Memory B cell (primary cell): ENCODE data around the gene FADS3.
A peak's percentile ranks its signal among the peaks of the same experiment; 100 is the strongest.
"Not testable (repeated sequence)": the region's sequence is repeated elsewhere in the genome, so short reads cannot be mapped to it uniquely, and the experiment has no call there.

Experiments
- ATAC-seq: fragments of 150-1000 bp; cut with Tn5 transposase; 2 replicates; pipeline ENCODE4 v1.10.0; 2021; ENCODE audit warnings: low read depth, mild to moderate bottlenecking, moderate library complexity
- DNase-seq, 2 donors: peaks; one replicate each; pipeline ENCODE4 v3.0.0; 2022; ENCODE audit warnings: low spot score in 2 of 2
- H3K27ac Mint-ChIP-seq: one replicate; pipeline ENCODE4 v1.8.0; 2022; ENCODE audit warnings: mild to moderate bottlenecking, moderate library complexity, mixed read lengths
- H3K27me3 Mint-ChIP-seq: one replicate; pipeline ENCODE4 v1.8.0; 2022; ENCODE audit warnings: mixed read lengths
- H3K36me3 Mint-ChIP-seq: one replicate; pipeline ENCODE4 v1.8.0; 2022; ENCODE audit warnings: mild to moderate bottlenecking, mixed read lengths
- H3K4me1 Mint-ChIP-seq: one replicate; pipeline ENCODE4 v1.8.0; 2022; ENCODE audit warnings: mixed read lengths
- H3K4me3 Mint-ChIP-seq: one replicate; pipeline ENCODE4 v1.8.0; 2022; ENCODE audit warnings: mild to moderate bottlenecking, moderate library complexity, mixed read lengths
- H3K9me3 Mint-ChIP-seq: one replicate; pipeline ENCODE4 v1.8.0; 2022; ENCODE audit warnings: mixed read lengths

FADS3 gene

GRCh38 chr11:61885166-61885778 lies 6.1 kb downstream of the FADS3 start:
- H3K36me3 Mint-ChIP-seq, result peaks cover 7% of the 10 kb centered on the region
- no peaks in the 10 kb centered on the region for H3K9me3 Mint-ChIP-seq
- no peak overlapping the region for H3K27ac Mint-ChIP-seq
- no peak for DNase-seq
- no peaks in the 10 kb centered on the region for H3K27me3 Mint-ChIP-seq
- no peak overlapping the region for H3K4me3 Mint-ChIP-seq
- no peak for ATAC-seq
- H3K4me1 Mint-ChIP-seq, result peaks cover 33% of the 10 kb centered on the region

GRCh38 chr11:61883947-61884346 lies 7.4 kb downstream of the FADS3 start:
- DNase-seq, result no peak
- H3K27me3 Mint-ChIP-seq, result no peaks in the 10 kb centered on the region
- no peaks in the 10 kb centered on the region for H3K9me3 Mint-ChIP-seq
- H3K36me3 Mint-ChIP-seq, result peaks cover 7% of the 10 kb centered on the region
- no peak overlapping the region for H3K4me3 Mint-ChIP-seq
- no peak for ATAC-seq
- H3K27ac Mint-ChIP-seq, result peak overlapping the region; percentile 50
- peaks cover 46% of the 10 kb centered on the region for H3K4me1 Mint-ChIP-seq

- Mint-ChIP-seq H3K4me3 (peak overlapping the region; percentile 1), H3K27ac (no peak overlapping the region), H3K9me3 (no peaks in the 10 kb centered on the region), H3K36me3 (peaks cover 7% of the 10 kb centered on the region), H3K27me3 (no peaks in the 10 kb centered on the region), H3K4me1 (peaks cover 46% of the 10 kb centered on the region)
- no peak for ATAC-seq
- no peak for DNase-seq
Observed at GRCh38 chr11:61883327-61883726, 8.0 kb downstream of the FADS3 start.

DNA sequence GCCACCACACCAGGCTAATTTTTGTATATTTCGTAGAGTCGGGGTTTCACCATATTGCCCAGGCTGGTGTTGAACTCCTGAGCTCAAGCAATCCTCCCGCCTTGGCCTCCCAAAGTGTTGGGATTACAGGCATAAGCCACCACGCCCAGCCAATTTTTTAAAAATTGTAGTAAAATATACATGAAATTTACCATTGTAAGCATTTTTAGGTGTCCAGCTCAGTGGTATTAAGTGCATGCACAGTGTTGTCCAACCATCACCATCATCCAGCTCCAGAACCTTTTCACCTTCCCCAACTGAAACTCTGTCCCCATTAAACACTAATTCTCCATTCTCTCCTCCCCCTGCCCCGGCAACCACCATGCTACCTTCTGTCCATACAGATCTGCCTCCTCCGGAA lies 8.5 kb downstream of the FADS3 start:
- H3K27ac Mint-ChIP-seq, result no peak overlapping the region
- no peak for ATAC-seq
- DNase-seq, result no peak
- no peak overlapping the region for H3K4me3 Mint-ChIP-seq
- peaks cover 7% of the 10 kb centered on the region for H3K36me3 Mint-ChIP-seq
- H3K4me1 Mint-ChIP-seq, result peaks cover 47% of the 10 kb centered on the region
- H3K9me3 Mint-ChIP-seq, result no peaks in the 10 kb centered on the region
- H3K27me3 Mint-ChIP-seq, result no peaks in the 10 kb centered on the region

DNA sequence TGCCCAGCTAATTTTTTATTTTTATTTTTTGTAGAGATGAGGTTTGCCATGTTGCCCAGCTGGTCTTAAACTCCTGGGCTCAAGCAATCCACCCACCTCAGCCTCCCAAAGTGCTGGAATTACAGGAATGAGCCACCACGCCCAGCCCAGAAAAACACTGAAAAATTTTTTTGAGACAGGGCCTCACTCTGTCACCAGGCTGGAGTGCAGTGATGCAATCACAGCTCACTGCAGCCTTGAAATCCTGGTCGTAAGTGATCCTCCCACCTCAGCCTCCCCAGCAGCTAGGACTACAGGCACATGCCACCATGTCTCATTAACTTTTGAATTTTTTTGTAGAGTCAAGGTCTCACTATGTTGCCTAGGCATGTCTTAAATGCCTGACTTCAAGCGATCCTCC lies 9.1 kb downstream of the FADS3 start:
- not testable (repeated sequence) for H3K9me3 Mint-ChIP-seq, H3K4me3 Mint-ChIP-seq, H3K27me3 Mint-ChIP-seq, H3K36me3 Mint-ChIP-seq, ATAC-seq, H3K27ac Mint-ChIP-seq, DNase-seq
- peaks cover 45% of the 10 kb centered on the region for H3K4me1 Mint-ChIP-seq

- Mint-ChIP-seq H3K4me1 (peaks cover 40% of the 10 kb centered on the region), H3K27me3 (no peaks in the 10 kb centered on the region), H3K27ac (peak overlapping the region; percentile 79), H3K9me3 (no peaks in the 10 kb centered on the region), H3K4me3 (peak overlapping the region; percentile 3), H3K36me3 (peaks cover 2% of the 10 kb centered on the region)
- ATAC-seq (no peak), DNase-seq (no peak)
Observed at GRCh38 chr11:61881397-61881796, 9.9 kb downstream of the FADS3 start.

DNA sequence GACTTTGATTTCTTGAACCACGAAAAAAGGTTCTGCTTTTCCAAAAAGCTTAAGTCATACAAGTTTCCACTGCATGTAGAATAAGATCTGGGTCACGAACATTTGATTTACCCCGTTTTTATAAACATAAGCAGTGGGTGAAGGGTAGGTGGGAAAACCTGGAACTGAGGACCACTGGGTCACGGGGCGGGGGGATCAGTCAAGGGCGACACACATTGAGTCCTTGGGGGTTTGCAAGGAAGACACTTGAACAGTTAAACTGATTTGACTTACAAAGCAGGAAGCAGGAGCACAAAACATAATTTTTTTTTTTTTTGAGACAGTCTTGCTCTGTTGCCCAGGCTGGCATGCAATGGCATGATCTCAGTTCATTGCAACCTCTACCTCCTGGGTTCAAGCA lies 10.9 kb downstream of the FADS3 start:
- Mint-ChIP-seq H3K4me3 (peak overlapping the region; percentile 82), H3K9me3 (no peaks in the 10 kb centered on the region), H3K27me3 (no peaks in the 10 kb centered on the region), H3K4me1 (peaks cover 41% of the 10 kb centered on the region), H3K36me3 (peaks cover 4% of the 10 kb centered on the region), H3K27ac (peak overlapping the region; percentile 79)
- DNase-seq (peak; percentile 32 to 47), ATAC-seq (peak; percentile 81)

DNA sequence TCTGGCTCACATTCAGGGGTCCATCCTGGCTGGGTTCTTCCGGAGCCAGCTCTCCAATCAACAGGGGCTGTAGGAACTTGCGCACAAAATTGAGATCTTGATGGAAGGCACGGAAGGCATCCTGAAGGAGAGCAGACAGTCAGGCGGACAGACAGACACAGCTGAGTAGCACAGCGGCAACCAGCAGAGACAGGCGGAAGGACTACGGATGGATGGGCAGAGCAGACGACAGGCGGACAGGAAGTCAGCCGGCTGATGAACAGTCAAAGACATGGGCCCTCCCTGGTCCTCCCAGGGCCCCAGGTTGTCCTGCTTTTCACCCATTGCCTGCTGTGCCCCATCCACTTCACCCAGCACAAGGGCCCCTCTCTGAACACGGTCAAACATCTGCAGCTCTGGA lies 11.3 kb downstream of the FADS3 start:
- H3K4me3 Mint-ChIP-seq, result peak overlapping the region; percentile 82
- peaks cover 4% of the 10 kb centered on the region for H3K36me3 Mint-ChIP-seq
- peak; percentile 68 for ATAC-seq
- peak overlapping the region; percentile 79 for H3K27ac Mint-ChIP-seq
- H3K27me3 Mint-ChIP-seq, result no peaks in the 10 kb centered on the region
- H3K9me3 Mint-ChIP-seq, result no peaks in the 10 kb centered on the region
- peaks cover 43% of the 10 kb centered on the region for H3K4me1 Mint-ChIP-seq
- DNase-seq, result peak in 1 of 2 donors; percentile 39

GRCh38 chr11:61879152-61879551 lies 12.2 kb downstream of the FADS3 start:
- Mint-ChIP-seq H3K27me3 (no peaks in the 10 kb centered on the region), H3K4me3 (peak overlapping the region; percentile 54), H3K36me3 (peaks cover 4% of the 10 kb centered on the region), H3K4me1 (peaks cover 43% of the 10 kb centered on the region), H3K9me3 (no peaks in the 10 kb centered on the region), H3K27ac (no peak overlapping the region)
- DNase-seq (no peak), ATAC-seq (no peak)

GRCh38 chr11:61875698-61876097 lies 15.6 kb downstream of the FADS3 start:
- ATAC-seq (no peak), DNase-seq (no peak)
- peak overlapping the region; percentile 24 for H3K27ac Mint-ChIP-seq
- no peak overlapping the region for H3K4me3 Mint-ChIP-seq
- H3K27me3 Mint-ChIP-seq, result no peaks in the 10 kb centered on the region
- H3K9me3 Mint-ChIP-seq, result no peaks in the 10 kb centered on the region
- peaks cover 28% of the 10 kb centered on the region for H3K4me1 Mint-ChIP-seq
- peaks cover 2% of the 10 kb centered on the region for H3K36me3 Mint-ChIP-seq

DNA sequence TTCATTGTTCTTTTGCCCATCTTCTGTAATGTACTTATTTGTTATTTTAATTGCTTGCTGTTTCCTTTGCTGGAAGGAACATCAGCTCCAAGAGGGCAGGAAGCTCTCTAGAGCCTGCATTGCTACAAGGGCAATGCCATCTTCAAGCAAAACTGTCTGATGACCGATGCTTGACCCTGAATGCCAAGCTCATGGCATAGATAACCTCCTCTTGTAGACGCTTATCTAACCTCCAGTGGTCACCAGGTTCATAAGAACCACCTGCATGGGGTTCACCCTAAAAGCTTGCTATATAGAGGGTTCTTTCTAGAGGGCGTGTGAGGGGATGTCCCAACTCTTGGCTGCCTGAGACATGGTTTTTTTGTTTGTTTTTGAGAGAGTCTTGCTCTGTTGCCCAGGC lies 16.5 kb downstream of the FADS3 start:
- peaks cover 2% of the 10 kb centered on the region for H3K36me3 Mint-ChIP-seq
- no peaks in the 10 kb centered on the region for H3K27me3 Mint-ChIP-seq
- DNase-seq, result no peak
- ATAC-seq, result no peak
- H3K27ac Mint-ChIP-seq, result no peak overlapping the region
- peaks cover 21% of the 10 kb centered on the region for H3K4me1 Mint-ChIP-seq
- no peaks in the 10 kb centered on the region for H3K9me3 Mint-ChIP-seq
- H3K4me3 Mint-ChIP-seq, result no peak overlapping the region

- DNase-seq (no peak), ATAC-seq (no peak)
- Mint-ChIP-seq H3K4me3 (no peak overlapping the region), H3K27ac (no peak overlapping the region), H3K36me3 (peaks cover 2% of the 10 kb centered on the region), H3K27me3 (no peaks in the 10 kb centered on the region), H3K4me1 (peaks cover 17% of the 10 kb centered on the region), H3K9me3 (no peaks in the 10 kb centered on the region)
Observed at GRCh38 chr11:61874377-61874809, 17.0 kb downstream of the FADS3 start.

DNA sequence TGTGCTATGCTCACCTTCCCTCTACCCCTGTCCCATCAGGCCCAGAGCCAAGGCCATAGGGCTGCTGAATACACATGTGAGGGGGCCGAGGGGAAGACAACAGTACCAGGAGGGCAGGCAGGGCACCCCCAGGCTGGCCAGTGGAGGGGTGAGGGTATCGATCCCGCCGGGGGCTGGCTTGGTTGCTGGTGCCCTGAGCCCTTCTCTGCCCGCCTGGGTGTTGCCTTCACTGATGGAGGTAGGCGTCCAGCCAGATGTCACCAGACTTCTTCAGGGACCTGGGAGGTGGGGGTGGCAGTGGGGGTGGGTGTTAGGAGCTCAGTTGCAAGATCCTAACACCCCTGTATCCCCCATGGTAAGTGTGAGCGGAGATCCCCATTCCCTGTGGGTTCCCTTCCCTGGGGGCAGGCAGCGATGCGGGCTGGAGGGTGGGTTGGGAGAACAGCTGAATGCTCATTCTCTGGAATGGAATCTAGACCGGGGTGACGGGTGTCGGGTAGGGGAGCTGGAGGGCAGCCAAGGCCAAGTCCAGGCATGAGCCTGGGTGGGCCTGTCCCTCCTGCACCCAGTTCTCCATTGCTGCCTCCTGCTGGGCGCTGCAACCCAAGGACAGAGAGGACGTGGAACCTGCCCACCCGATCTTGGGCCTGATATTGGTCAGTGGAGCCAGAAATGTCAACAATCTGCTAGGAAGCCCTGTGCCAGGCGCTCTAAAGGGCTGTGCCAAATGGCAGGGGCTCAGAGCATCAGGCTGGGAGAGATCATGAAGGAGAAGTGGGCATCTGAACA lies 17.6 kb downstream of the FADS3 start:
- no peaks in the 10 kb centered on the region for H3K27me3 Mint-ChIP-seq
- H3K36me3 Mint-ChIP-seq, result peaks cover 2% of the 10 kb centered on the region
- peaks cover 13% of the 10 kb centered on the region for H3K4me1 Mint-ChIP-seq
- H3K9me3 Mint-ChIP-seq, result no peaks in the 10 kb centered on the region
- no peak overlapping the region for H3K4me3 Mint-ChIP-seq
- ATAC-seq (no peak), DNase-seq (no peak)
- no peak overlapping the region for H3K27ac Mint-ChIP-seq

DNA sequence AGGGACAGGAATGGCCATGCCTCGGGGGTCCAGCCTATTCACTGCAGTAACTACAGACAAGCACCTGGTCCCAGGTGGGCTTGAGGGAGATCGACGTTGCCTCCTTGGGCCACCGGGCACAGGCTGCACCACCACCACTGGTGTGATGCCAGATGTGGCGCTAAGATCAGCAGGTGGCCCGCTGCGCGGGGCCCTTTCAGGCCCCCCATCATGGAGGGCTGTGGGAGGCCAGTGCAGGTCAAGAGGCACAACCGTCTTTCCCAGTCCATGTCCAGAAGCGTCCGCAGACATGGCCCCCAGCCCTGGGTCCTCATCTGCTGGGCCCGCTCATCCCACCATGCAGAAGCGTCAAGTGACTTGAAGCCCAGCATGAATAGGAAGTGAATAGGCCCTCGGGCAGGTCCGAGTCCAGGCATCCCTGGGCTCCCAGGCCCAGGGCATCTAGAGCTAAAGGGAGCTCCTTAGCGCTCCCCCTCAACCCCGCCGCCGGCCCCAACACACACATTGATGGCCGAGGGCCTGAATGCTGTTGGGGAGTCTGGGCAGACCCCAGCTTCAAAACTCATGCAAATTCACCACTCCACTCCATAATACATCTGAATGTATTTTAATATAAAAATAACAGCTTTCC lies 18.3 kb downstream of the FADS3 start:
- peaks cover 2% of the 10 kb centered on the region for H3K36me3 Mint-ChIP-seq
- DNase-seq (no peak), ATAC-seq (no peak)
- H3K4me1 Mint-ChIP-seq, result peaks cover 13% of the 10 kb centered on the region
- no peaks in the 10 kb centered on the region for H3K9me3 Mint-ChIP-seq
- H3K27ac Mint-ChIP-seq, result no peak overlapping the region
- no peak overlapping the region for H3K4me3 Mint-ChIP-seq
- H3K27me3 Mint-ChIP-seq, result no peaks in the 10 kb centered on the region
